ENCODE measurements around the gene BIN1.

Gene BIN1

DNA sequence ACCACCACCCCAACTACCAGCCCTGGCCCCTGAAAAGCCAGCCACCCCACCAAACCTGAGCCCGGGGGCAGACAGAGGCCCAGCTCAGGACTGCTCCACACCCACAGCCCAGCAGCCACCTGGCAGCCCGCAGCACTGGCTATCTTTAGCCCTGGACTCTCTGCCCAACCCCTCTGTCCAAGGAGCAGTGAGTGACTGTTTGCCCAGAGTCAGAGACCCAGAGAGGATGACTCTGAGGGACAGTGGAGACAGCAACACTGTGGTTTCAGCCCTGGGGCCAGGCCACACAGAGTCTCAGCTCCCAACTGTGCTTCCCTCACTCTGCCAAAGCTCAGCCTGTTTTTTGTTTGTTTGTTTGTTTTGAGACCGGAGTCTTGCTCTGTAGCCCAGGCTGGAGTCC lies 32.6 kb downstream of the BIN1 start:
- H3K9me2 ChIP-seq (replicated peaks; ENCODE audit: insufficient read depth, low read length), result no peaks in the 10 kb centered on the region
- no peaks in the 10 kb centered on the region for H3F3A ChIP-seq (ENCODE audit: insufficient read depth, low read length)
- no peak overlapping the region for H2AFZ ChIP-seq (ENCODE audit: low read length)
- no peak overlapping the region for H3K9ac ChIP-seq (ENCODE audit: low read length)
- DNase-seq, result no peak
- H3K79me2 ChIP-seq (ENCODE audit: low read length), result no peaks in the 10 kb centered on the region
- no peaks in the 10 kb centered on the region for H4K20me1 ChIP-seq (ENCODE audit: insufficient read depth, low read length)
- no peaks in the 10 kb centered on the region for H3K27me3 ChIP-seq (replicated peaks; ENCODE audit: insufficient read depth, low read length)
- no peaks in the 10 kb centered on the region for H3K36me3 ChIP-seq (replicated peaks; ENCODE audit: insufficient read depth, low read length)
- H3K27ac ChIP-seq (ENCODE audit: low read length), result no peak overlapping the region
- no peak overlapping the region for H3K4me3 ChIP-seq (ENCODE audit: low read length)
- H3K4me1 ChIP-seq (ENCODE audit: low read length), result no peaks in the 10 kb centered on the region
- H3K4me2 ChIP-seq (ENCODE audit: low read depth, low read length), result no peak overlapping the region
- TF ChIP-seq EZH2 (optimal IDR thresholded peaks at IDR 0.05; ENCODE audit: low read depth, low read length) (no peak), EZH2phosphoT487 (IDR thresholded peaks at IDR 0.05; ENCODE audit: low read length) (no peak)
- TF ChIP-seq, protein P1, sequence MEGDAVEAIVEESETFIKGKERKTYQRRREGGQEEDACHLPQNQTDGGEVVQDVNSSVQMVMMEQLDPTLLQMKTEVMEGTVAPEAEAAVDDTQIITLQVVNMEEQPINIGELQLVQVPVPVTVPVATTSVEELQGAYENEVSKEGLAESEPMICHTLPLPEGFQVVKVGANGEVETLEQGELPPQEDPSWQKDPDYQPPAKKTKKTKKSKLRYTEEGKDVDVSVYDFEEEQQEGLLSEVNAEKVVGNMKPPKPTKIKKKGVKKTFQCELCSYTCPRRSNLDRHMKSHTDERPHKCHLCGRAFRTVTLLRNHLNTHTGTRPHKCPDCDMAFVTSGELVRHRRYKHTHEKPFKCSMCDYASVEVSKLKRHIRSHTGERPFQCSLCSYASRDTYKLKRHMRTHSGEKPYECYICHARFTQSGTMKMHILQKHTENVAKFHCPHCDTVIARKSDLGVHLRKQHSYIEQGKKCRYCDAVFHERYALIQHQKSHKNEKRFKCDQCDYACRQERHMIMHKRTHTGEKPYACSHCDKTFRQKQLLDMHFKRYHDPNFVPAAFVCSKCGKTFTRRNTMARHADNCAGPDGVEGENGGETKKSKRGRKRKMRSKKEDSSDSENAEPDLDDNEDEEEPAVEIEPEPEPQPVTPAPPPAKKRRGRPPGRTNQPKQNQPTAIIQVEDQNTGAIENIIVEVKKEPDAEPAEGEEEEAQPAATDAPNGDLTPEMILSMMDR (IDR thresholded peaks at IDR 0.05; ENCODE audit: low read length), result no peak
- H3K9me3 ChIP-seq (replicated peaks; ENCODE audit: insufficient read depth, low read length), result no peaks in the 10 kb centered on the region

DNA sequence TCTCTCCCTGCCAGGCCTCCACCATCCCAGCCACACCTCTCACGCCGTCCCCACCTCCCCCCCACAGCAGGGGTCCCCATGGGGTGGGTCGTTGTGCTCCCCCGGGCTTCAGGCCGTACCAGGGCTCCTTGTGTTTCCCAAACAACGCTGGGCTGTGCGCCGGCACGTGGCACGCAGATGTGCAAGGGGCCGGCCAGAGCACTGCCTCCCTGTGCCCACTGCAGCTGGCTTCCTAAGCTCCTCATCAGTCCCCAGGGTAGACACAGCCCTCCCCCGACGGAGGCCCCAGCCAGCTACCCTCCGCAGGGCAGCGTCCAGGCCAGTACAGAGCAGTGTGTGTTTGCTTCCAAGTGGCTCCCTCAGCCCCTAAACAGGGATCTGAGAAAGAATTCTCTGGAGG lies 34.0 kb downstream of the BIN1 start:
- no peak overlapping the region for H3K4me2 ChIP-seq (ENCODE audit: low read depth, low read length)
- no peaks in the 10 kb centered on the region for H3K9me2 ChIP-seq (replicated peaks; ENCODE audit: insufficient read depth, low read length)
- DNase-seq, result no peak
- no peaks in the 10 kb centered on the region for H3K36me3 ChIP-seq (replicated peaks; ENCODE audit: insufficient read depth, low read length)
- no peak overlapping the region for H2AFZ ChIP-seq (ENCODE audit: low read length)
- H3K4me3 ChIP-seq (ENCODE audit: low read length), result no peak overlapping the region
- no peaks in the 10 kb centered on the region for H3F3A ChIP-seq (ENCODE audit: insufficient read depth, low read length)
- TF ChIP-seq, protein P1 (IDR thresholded peaks at IDR 0.05; ENCODE audit: low read length), result no peak
- TF ChIP-seq EZH2 (optimal IDR thresholded peaks at IDR 0.05; ENCODE audit: low read depth, low read length) (no peak), EZH2phosphoT487 (IDR thresholded peaks at IDR 0.05; ENCODE audit: low read length) (no peak)
- H3K79me2 ChIP-seq (ENCODE audit: low read length), result no peaks in the 10 kb centered on the region
- no peaks in the 10 kb centered on the region for H3K27me3 ChIP-seq (replicated peaks; ENCODE audit: insufficient read depth, low read length)
- no peaks in the 10 kb centered on the region for H3K9me3 ChIP-seq (replicated peaks; ENCODE audit: insufficient read depth, low read length)
- H3K9ac ChIP-seq (ENCODE audit: low read length), result no peak overlapping the region
- 0 out of 2 replicates have a peak, but pooled peaks cover under 1% of the 10 kb centered on the region for H3K4me1 ChIP-seq (ENCODE audit: low read length)
- H4K20me1 ChIP-seq (ENCODE audit: insufficient read depth, low read length), result no peaks in the 10 kb centered on the region
- H3K27ac ChIP-seq (ENCODE audit: low read length), result no peak overlapping the region

DNA sequence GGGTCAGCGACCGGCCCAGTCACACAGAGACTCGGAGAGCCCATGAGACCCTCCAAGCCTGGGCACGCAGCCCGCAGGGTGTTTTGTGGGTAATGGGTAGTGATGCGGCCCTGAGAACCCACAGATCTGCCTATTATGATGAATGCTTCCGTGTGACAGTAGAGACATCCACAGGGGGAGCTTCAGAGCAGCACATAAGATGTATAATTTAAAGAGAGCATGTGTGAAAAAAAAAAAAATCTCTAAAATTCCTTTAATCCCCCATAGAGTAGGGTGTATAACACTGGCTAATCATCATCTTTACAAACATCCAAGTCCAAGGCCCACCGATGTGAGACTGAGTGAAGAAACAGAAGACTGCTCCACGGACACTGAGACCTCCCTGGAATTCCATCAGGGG lies 34.6 kb downstream of the BIN1 start:
- no peak for DNase-seq
- Histone ChIP-seq H3F3A (ENCODE audit: insufficient read depth, low read length) (no peaks in the 10 kb centered on the region), H3K9ac (ENCODE audit: low read length) (no peak overlapping the region), H3K27me3 (replicated peaks; ENCODE audit: insufficient read depth, low read length) (no peaks in the 10 kb centered on the region), H3K9me2 (replicated peaks; ENCODE audit: insufficient read depth, low read length) (no peaks in the 10 kb centered on the region), H3K36me3 (replicated peaks; ENCODE audit: insufficient read depth, low read length) (no peaks in the 10 kb centered on the region), H3K27ac (ENCODE audit: low read length) (no peak overlapping the region), H3K4me1 (ENCODE audit: low read length) (0 out of 2 replicates have a peak, but pooled peaks cover 5% of the 10 kb centered on the region), H3K79me2 (ENCODE audit: low read length) (no peaks in the 10 kb centered on the region), H3K4me2 (ENCODE audit: low read depth, low read length) (no peak overlapping the region), H4K20me1 (ENCODE audit: insufficient read depth, low read length) (no peaks in the 10 kb centered on the region), H3K9me3 (replicated peaks; ENCODE audit: insufficient read depth, low read length) (no peaks in the 10 kb centered on the region), H2AFZ (ENCODE audit: low read length) (no peak overlapping the region), H3K4me3 (ENCODE audit: low read length) (no peak overlapping the region)
- TF ChIP-seq EZH2 (optimal IDR thresholded peaks at IDR 0.05; ENCODE audit: low read depth, low read length) (no peak), EZH2phosphoT487 (IDR thresholded peaks at IDR 0.05; ENCODE audit: low read length) (no peak)
- TF ChIP-seq, protein P1 (IDR thresholded peaks at IDR 0.05; ENCODE audit: low read length), result no peak
